H1 (cell line): ENCODE measurements around the gene HRNR. TPM values are rescaled to one million over a fixed set of nuclear protein-coding genes. Genes with fewer than 3 reads are reported as not detected.
"Not testable (repeated sequence)": the region's sequence is repeated elsewhere in the genome, so short reads cannot be mapped to it uniquely, and the experiment has no call there.

ENCODE experiments used
- CTCF ChIA-PET: fragments of 300-600 bp; sonication (Branson Sonifier 250); formaldehyde crosslinking; loops from one replicate; lab custom pipeline; 2021; ENCODE audit not compliant: partially characterized antibody; lab: Charles Lee
- POLR2A ChIA-PET: fragments of 300-600 bp; sonication (Branson Sonifier 250); formaldehyde crosslinking; loops from one replicate; lab custom pipeline; 2021; ENCODE audit warnings: inconsistent platforms; ENCODE audit not compliant: partially characterized antibody; lab: Charles Lee
- DNase-seq, 2 experiments: peaks; one replicate each; pipeline versions ENCODE4 v3.0.0 to v3.0.0-alpha.2; 2010 to 2022; ENCODE audit warnings: low spot score in 2 of 2, low read depth in 1 of 2, mixed read lengths in 1 of 2
- FAIRE-seq: peaks from 2 replicates; lab custom pipeline; 2011; peaks lifted over from hg19 to GRCh38; lab: Jason Lieb, UNC
- H2AFZ ChIP-seq: 2 replicates; pipeline ENCODE4 v1.8.1; 2012; ENCODE audit warnings: low read length, inconsistent platforms
- H2AK5ac ChIP-seq: 2 replicates; pipeline ENCODE4 v1.6.1; 2013; ENCODE audit warnings: low read depth, low read length
- H2BK120ac ChIP-seq: replicated peaks from 2 replicates; pipeline ENCODE3; 2013; ENCODE audit warnings: low read depth, low read length, inconsistent platforms
- H2BK12ac ChIP-seq: 2 replicates; pipeline ENCODE4 v1.6.1; 2013; ENCODE audit warnings: low read depth, low read length
- H2BK15ac ChIP-seq: 2 replicates; pipeline ENCODE4 v1.6.1; 2013; ENCODE audit warnings: low read length
- H2BK20ac ChIP-seq: 2 replicates; pipeline ENCODE4 v1.6.1; 2013; ENCODE audit warnings: low read length
- H2BK5ac ChIP-seq: 2 replicates; pipeline ENCODE4 v1.6.1; 2013; ENCODE audit warnings: low read depth, low read length
- H3K14ac ChIP-seq: 2 replicates; pipeline ENCODE4 v1.6.1; 2013; ENCODE audit warnings: inconsistent platforms; ENCODE audit not compliant: insufficient read length
- H3K18ac ChIP-seq: 2 replicates; pipeline ENCODE4 v1.6.1; 2013; ENCODE audit warnings: low read length; ENCODE audit errors: extremely low read depth
- H3K23ac ChIP-seq: 2 replicates; pipeline ENCODE4 v1.6.1; 2013; ENCODE audit warnings: inconsistent platforms; ENCODE audit not compliant: insufficient read length
- H3K23me2 ChIP-seq: 2 replicates; pipeline ENCODE4 v1.6.1; 2013; ENCODE audit warnings: low read depth, low read length
- H3K27ac ChIP-seq: 2 replicates; pipeline ENCODE4 v1.6.1; 2011; ENCODE audit warnings: low read depth, low read length, inconsistent platforms
- H3K27me3 ChIP-seq, 4 experiments: replicated peaks in 1 of 4; 1 replicate in 1 of 4; 2 replicates in 3 of 4; pipeline versions ENCODE4 v1.6.1 to v1.8.1; 2011 to 2013; ENCODE audit warnings: low read length in 3 of 4, mild to moderate bottlenecking in 3 of 4, inconsistent platforms in 2 of 4, mixed read lengths in 2 of 4, moderate library complexity in 1 of 4; ENCODE audit not compliant: control insufficient read depth in 3 of 4, insufficient read depth in 3 of 4; ENCODE audit errors: extremely low read depth in 1 of 4
- H3K36me3 ChIP-seq, 4 experiments: 2 replicates each; pipeline versions ENCODE4 v1.6.1 to v1.8.1; 2011 to 2013; ENCODE audit warnings: mild to moderate bottlenecking in 4 of 4, low read length in 3 of 4, moderate library complexity in 2 of 4, control low read depth in 1 of 4, inconsistent platforms in 1 of 4; ENCODE audit not compliant: insufficient read depth in 4 of 4, control insufficient read depth in 2 of 4
- H3K4ac ChIP-seq: replicated peaks from 2 replicates; pipeline ENCODE3; 2013; ENCODE audit warnings: low read length, low read depth, mixed read lengths, inconsistent platforms; ENCODE audit not compliant: insufficient read length
- H3K4me1 ChIP-seq, 4 experiments: replicated peaks in 1 of 4; 1 replicate in 1 of 4; 2 replicates in 3 of 4; pipeline versions ENCODE4 v1.6.1 to v1.8.1; 2011 to 2013; ENCODE audit warnings: low read length in 3 of 4, inconsistent platforms in 2 of 4, mixed read lengths in 1 of 4; ENCODE audit not compliant: insufficient read depth in 4 of 4, control insufficient read depth in 3 of 4
- H3K4me2 ChIP-seq, 2 experiments: 2 replicates each; pipeline versions ENCODE4 v1.6.1 to v1.8.1; 2011 to 2013; ENCODE audit warnings: low read depth in 2 of 2, low read length in 2 of 2, control low read depth in 1 of 2, inconsistent platforms in 1 of 2, mild to moderate bottlenecking in 1 of 2; ENCODE audit not compliant: insufficient read depth in 1 of 2
- H3K4me3 ChIP-seq, 4 experiments: fragments of 200-600, 300-600 bp in 1 of 4; sonication (generic), shearing (Covaris generic), sonication (Bioruptor Twin) in 1 of 4; 2 replicates each; pipeline versions ENCODE4 v1.5.1 to v1.8.1; 2011 to 2016; ENCODE audit warnings: low read length in 4 of 4, low read depth in 3 of 4, control low read depth in 2 of 4, inconsistent platforms in 2 of 4, mild to moderate bottlenecking in 2 of 4, mixed read lengths in 1 of 4, moderate library complexity in 1 of 4; ENCODE audit not compliant: insufficient read depth in 2 of 4; ENCODE audit errors: extremely low read depth in 1 of 4
- H3K56ac ChIP-seq: replicated peaks from 2 replicates; pipeline ENCODE3; 2013; ENCODE audit warnings: low read depth, mild to moderate bottlenecking, mixed read lengths, low read length, inconsistent platforms; ENCODE audit not compliant: insufficient read length
- H3K79me1 ChIP-seq: 2 replicates; pipeline ENCODE4 v1.6.1; 2013; ENCODE audit warnings: low read depth, low read length, control low read depth
- H3K79me2 ChIP-seq, 2 experiments: 2 replicates each; pipeline versions ENCODE4 v1.6.1 to v1.8.1; 2012 to 2013; ENCODE audit warnings: low read length in 2 of 2, mild to moderate bottlenecking in 2 of 2, inconsistent platforms in 1 of 2; ENCODE audit not compliant: insufficient read depth in 2 of 2, control insufficient read depth in 1 of 2
- H3K9ac ChIP-seq, 4 experiments: replicated peaks in 1 of 4; 1 replicate in 1 of 4; 2 replicates in 3 of 4; pipeline versions ENCODE4 v1.6.1 to v1.8.1; 2011 to 2013; ENCODE audit warnings: low read depth in 3 of 4, low read length in 3 of 4, control low read depth in 2 of 4, mild to moderate bottlenecking in 2 of 4, moderate library complexity in 2 of 4, inconsistent platforms in 1 of 4; ENCODE audit errors: extremely low read depth in 1 of 4
- H3K9me3 ChIP-seq, 2 experiments: 2 replicates each; pipeline versions ENCODE4 v1.6.1 to v1.8.1; 2012 to 2013; ENCODE audit warnings: mild to moderate bottlenecking in 2 of 2, moderate library complexity in 2 of 2, control low read depth in 1 of 2, inconsistent platforms in 1 of 2, low read depth in 1 of 2, low read length in 1 of 2, mixed read lengths in 1 of 2; ENCODE audit not compliant: insufficient read depth in 2 of 2
- H4K20me1 ChIP-seq, 2 experiments: replicated peaks in 1 of 2; 2 replicates each; pipeline versions ENCODE3 to v1.8.1; 2011 to 2013; ENCODE audit warnings: inconsistent platforms in 2 of 2, low read length in 2 of 2, mild to moderate bottlenecking in 1 of 2; ENCODE audit not compliant: insufficient read depth in 2 of 2, control insufficient read depth in 1 of 2
- H4K5ac ChIP-seq: 2 replicates; pipeline ENCODE4 v1.6.1; 2013; ENCODE audit warnings: low read length, low read depth, mixed read lengths, inconsistent platforms; ENCODE audit not compliant: insufficient read length
- H4K8ac ChIP-seq: 2 replicates; pipeline ENCODE4 v1.8.0; 2013; ENCODE audit warnings: mild to moderate bottlenecking, moderate library complexity, low read length, inconsistent platforms; ENCODE audit not compliant: insufficient read depth; ENCODE audit errors: extremely low read depth
- H4K91ac ChIP-seq: replicated peaks from 2 replicates; pipeline ENCODE3; 2013; ENCODE audit warnings: low read length, mixed read lengths, inconsistent platforms; ENCODE audit not compliant: insufficient read length
- BCL11A ChIP-seq, 2 experiments: IDR thresholded peaks; one replicate each; pipeline ENCODE4 v1.6.1; 2011; ENCODE audit warnings: low read depth in 2 of 2, low read length in 2 of 2, mild to moderate bottlenecking in 2 of 2
- CBX5 ChIP-seq: fragments of 300-800, 300-1000 bp; sonication (generic); IDR thresholded peaks from 2 replicates; pipeline ENCODE4 v1.7.1; 2016; ENCODE audit warnings: antibody characterized with exemption, low read length, low read depth
- CBX8 ChIP-seq: fragments of 300-800, 300-1000 bp; sonication (generic); IDR thresholded peaks from 2 replicates; pipeline ENCODE4 v1.7.1; 2016; ENCODE audit warnings: low read depth, low read length, borderline replicate concordance
- POLR2AphosphoS5 ChIP-seq: IDR thresholded peaks from 2 replicates; pipeline ENCODE4 v1.6.1; 2011; ENCODE audit warnings: low read depth, low read length
- RBBP5 ChIP-seq: IDR thresholded peaks from 2 replicates; pipeline ENCODE4 v1.7.1; 2012; ENCODE audit warnings: low read depth, mild to moderate bottlenecking, inconsistent platforms, low read length, moderate library complexity, borderline replicate concordance
- WGBS, 2 experiments: shearing (Covaris generic) in 1 of 2; methylation state at CpG; one replicate each; pipeline versions ENCODE4 v1.1.6 to v1.1.7; 2013 to 2015; ENCODE audit warnings: low lambda C conversion rate in 2 of 2, mixed read lengths in 2 of 2, inconsistent platforms in 1 of 2, low coverage in 1 of 2, missing lambda C conversion rate in 1 of 2; ENCODE audit not compliant: insufficient replicate concordance in 2 of 2, insufficient coverage in 1 of 2, insufficient read length in 1 of 2; ENCODE audit errors: extremely low coverage in 1 of 2, missing lambda C conversion rate in 1 of 2; 5-methylcytosine and 5-hydroxymethylcytosine counted together
- polyA plus RNA-seq, 7 experiments: library from polyadenylated mRNA; depleted of rRNA in 3 of 7; stranded (reverse) in 5 of 7; unstranded in 2 of 7; fragments of >200 nt in 5 of 7; fragments of 200-250 nt in 2 of 7; gene quantifications; 1 replicate in 5 of 7; 2 replicates in 1 of 7; 4 replicates in 1 of 7; pipeline versions ENCODE4 v1.2.1 to v1.2.3, GENCODE V29; 2011 to 2013; ENCODE audit warnings: missing spikeins in 2 of 7, mixed read lengths in 2 of 7
- total RNA-seq: library from RNA; stranded (reverse); fragmentation: NEBNext Ultra II Directional; extraction: Animal tissue kit (Norgen Biotek cat#: 25700); gene quantifications from 2 replicates; pipeline ENCODE4 v1.2.1, GENCODE V29; 2021

The HRNR gene
- total and polyA plus RNA-seq, 2 of the 8 experiments (the other 6 are each of a cell fraction or from before 2014, with no cell fraction given), result not detected

DNA sequence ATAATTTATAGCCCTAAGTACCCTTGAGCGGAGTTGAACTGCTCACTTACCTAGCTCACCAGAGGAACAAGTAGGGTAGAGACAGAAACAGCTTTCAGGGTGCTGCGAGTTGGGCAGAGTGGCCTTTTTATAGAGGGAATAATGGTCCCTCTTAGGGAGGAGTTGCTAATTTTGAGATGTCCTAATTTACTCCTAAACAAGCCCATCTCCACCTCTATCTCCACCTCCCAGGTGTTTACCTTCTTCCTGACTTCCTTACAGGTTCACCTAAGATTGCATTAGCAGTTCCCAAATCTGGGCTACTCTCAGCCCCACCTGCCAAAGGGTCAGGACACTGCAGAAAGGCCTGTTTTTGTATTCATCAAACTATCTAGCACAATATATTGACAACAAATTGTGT lies at the start of gene HRNR (continued):
- TF ChIP-seq RBBP5, result no peak
- no peak for TF ChIP-seq POLR2AphosphoS5
- no peak for TF ChIP-seq CBX8
- TF ChIP-seq CBX5, result no peak
- no peak for TF ChIP-seq BCL11A (IDR thresholded peaks at IDR 0.05; ENCODE audit: low read depth in 2 of 2, low read length in 2 of 2)

DNA sequence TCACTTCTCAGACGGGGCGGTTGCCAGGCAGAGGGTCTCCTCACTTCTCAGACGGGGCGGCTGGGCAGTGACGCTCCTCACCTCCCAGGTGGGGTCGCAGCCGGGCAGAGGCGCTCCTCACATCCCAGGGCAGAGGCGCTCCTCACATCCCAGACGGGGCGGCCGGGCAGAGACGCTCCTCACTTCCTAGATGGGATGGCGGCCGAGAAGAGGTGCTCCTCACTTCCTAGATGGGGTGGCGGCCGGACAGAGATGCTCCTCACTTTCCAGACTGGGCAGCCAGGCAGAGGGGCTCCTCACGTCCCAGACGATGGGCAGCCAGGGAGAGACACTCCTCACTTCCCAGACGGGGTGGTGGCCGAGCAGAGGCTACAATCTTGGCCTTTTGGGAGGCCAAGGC lies 32.4 kb upstream of the HRNR start:
- H3K4me2 ChIP-seq, H3K79me1 ChIP-seq, H4K91ac ChIP-seq, H3K27ac ChIP-seq, H2BK5ac ChIP-seq, DNase-seq, H2BK15ac ChIP-seq, H3K79me2 ChIP-seq, H3K23me2 ChIP-seq, CTCF ChIA-PET, H3K18ac ChIP-seq, H3K36me3 ChIP-seq, H3K14ac ChIP-seq, H3K27me3 ChIP-seq, H2BK12ac ChIP-seq, H2BK20ac ChIP-seq, H2AK5ac ChIP-seq, POLR2A ChIA-PET, H3K9ac ChIP-seq, H2BK120ac ChIP-seq, H3K23ac ChIP-seq, FAIRE-seq, H3K4ac ChIP-seq, H4K5ac ChIP-seq, H4K20me1 ChIP-seq, H3K4me3 ChIP-seq, H3K4me1 ChIP-seq, H2AFZ ChIP-seq, H4K8ac ChIP-seq, H3K56ac ChIP-seq: not testable (repeated sequence)
- peaks cover 30 to 40% of the 10 kb centered on the region in 2 experiments for H3K9me3 ChIP-seq
- WGBS, 2 experiments, result 93% methylated on average over 5 of the region's 21 CpGs; no CpG with 5 or more reads in 1 of the 2 experiments
